ENCODE measurements around the gene FCAMR.

Gene FCAMR
- 0 reads per million in 3 experiments for total RNA-seq

- DNase-seq, result no peak
These were observed at the start of gene FCAMR for GRCh38 chr1:206970446-206970845. Gene FCAMR (minus strand): TSS chr1:206970460. CDS start chr1:206970125, 335 bp downstream.

GRCh38 chr1:207019661-207020060 is 49.4 kb upstream of the FCAMR start:
- no peak for DNase-seq

GRCh38 chr1:207019161-207019560 is 48.9 kb upstream of the FCAMR start:
- DNase-seq, result no peak

- no peak for DNase-seq
These were observed 48.4 kb upstream of the FCAMR start for GRCh38 chr1:207018707-207019106.

- no peak for DNase-seq
These were observed 47.6 kb upstream of the FCAMR start for GRCh38 chr1:207017615-207018559.

- DNase-seq, result no peak
These were observed 45.5 kb upstream of the FCAMR start for GRCh38 chr1:207015791-207016190.

- no peak for DNase-seq
These were observed 44.5 kb upstream of the FCAMR start for GRCh38 chr1:207014728-207015127.

- DNase-seq, result no peak
These were observed 43.2 kb upstream of the FCAMR start for GRCh38 chr1:207013321-207014085.

- DNase-seq, result no peak
These were observed 40.5 kb upstream of the FCAMR start for GRCh38 chr1:207010726-207011125.

GRCh38 chr1:207009945-207010344 is 39.7 kb upstream of the FCAMR start:
- no peak for DNase-seq

- DNase-seq, result no peak
These were observed 39.1 kb upstream of the FCAMR start for GRCh38 chr1:207009182-207009850.

GRCh38 chr1:207007352-207008033 is 37.2 kb upstream of the FCAMR start:
- DNase-seq, result no peak

- no peak for DNase-seq
These were observed 36.7 kb upstream of the FCAMR start for GRCh38 chr1:207006914-207007313.

- no peak for DNase-seq
These were observed 35.8 kb upstream of the FCAMR start for GRCh38 chr1:207006083-207006482.

GRCh38 chr1:207004931-207005830 is 34.9 kb upstream of the FCAMR start:
- DNase-seq, result no peak

GRCh38 chr1:207003210-207003609 is 33.0 kb upstream of the FCAMR start:
- DNase-seq, result no peak

GRCh38 chr1:207002724-207003146 is 32.5 kb upstream of the FCAMR start:
- no peak for DNase-seq

- DNase-seq, result no peak
These were observed 31.4 kb upstream of the FCAMR start for GRCh38 chr1:207001492-207002245.

- no peak for DNase-seq
These were observed 30.5 kb upstream of the FCAMR start for GRCh38 chr1:207000651-207001291.

- no peak for DNase-seq
These were observed 28.6 kb upstream of the FCAMR start for GRCh38 chr1:206998816-206999215.
